Subcutaneous abdominal adipose tissue (tissue), 5 donors: ENCODE measurements around the gene LIPJ.

ENCODE experiments used
- H3K27ac ChIP-seq: one replicate; pipeline ENCODE4 v1.7.0; 2013; ENCODE audit warnings: low read depth, mild to moderate bottlenecking, inconsistent platforms, low read length, moderate library complexity
- H3K27me3 ChIP-seq, 5 donors: one replicate each; pipeline ENCODE4 v1.7.0; 2013; ENCODE audit warnings: low read length in 5 of 5, inconsistent platforms in 1 of 5; ENCODE audit not compliant: control insufficient read depth in 5 of 5, insufficient read depth in 4 of 5
- H3K36me3 ChIP-seq, 5 donors: one replicate each; pipeline ENCODE4 v1.7.0; 2013; ENCODE audit warnings: low read length in 5 of 5; ENCODE audit not compliant: control insufficient read depth in 5 of 5, insufficient read depth in 5 of 5
- H3K4me1 ChIP-seq, 5 donors: one replicate each; pipeline ENCODE4 v1.7.0; 2013; ENCODE audit warnings: low read length in 5 of 5, mild to moderate bottlenecking in 3 of 5, moderate library complexity in 1 of 5; ENCODE audit not compliant: control insufficient read depth in 5 of 5, insufficient read depth in 5 of 5
- H3K4me3 ChIP-seq, 5 donors: one replicate each; pipeline ENCODE4 v1.7.0; 2013; ENCODE audit warnings: low read length in 5 of 5, low read depth in 1 of 5
- H3K9ac ChIP-seq, 5 donors: one replicate each; pipeline ENCODE4 v1.7.0; 2013; ENCODE audit warnings: low read length in 5 of 5, mild to moderate bottlenecking in 4 of 5, moderate library complexity in 3 of 5
- H3K9me3 ChIP-seq, 5 donors: one replicate each; pipeline ENCODE4 v1.7.0; 2013; ENCODE audit warnings: low read length in 5 of 5; ENCODE audit not compliant: control insufficient read depth in 5 of 5
- donor health status: healthy.
- donor health status: healthy.
- donor health status: healthy.
- donor health status: healthy.
- donor health status: healthy.

LIPJ gene

DNA sequence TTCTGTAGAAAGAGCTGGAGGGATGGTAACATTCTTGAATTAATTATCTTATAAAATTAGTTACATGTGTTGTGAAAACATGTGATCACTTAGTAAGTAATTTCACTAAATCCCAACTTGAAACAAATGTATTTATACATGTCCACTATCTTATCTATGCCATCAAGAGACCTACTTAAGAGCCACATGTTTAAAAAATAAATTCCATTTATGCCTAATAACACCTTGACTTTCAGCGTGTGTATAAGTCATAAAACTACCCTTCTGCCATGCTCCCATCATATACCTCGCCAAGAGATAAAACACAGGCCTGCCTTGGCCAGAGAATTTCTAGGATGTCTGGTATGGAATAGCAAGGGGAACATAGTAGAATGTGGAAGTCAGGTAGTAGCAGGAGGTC lies 37.3 kb downstream of the LIPJ start:
- Histone ChIP-seq H3K9me3 (peaks cover 0 to 3% (median 0%) of the 10 kb centered on the region in 5 donors), H3K27ac (no peak overlapping the region), H3K27me3 (no peaks in the 10 kb centered on the region), H3K9ac (no peak overlapping the region), H3K4me1 (peaks cover 0 to 1% (median 0%) of the 10 kb centered on the region in 5 donors), H3K4me3 (no peak overlapping the region), H3K36me3 (no peaks in the 10 kb centered on the region)

DNA sequence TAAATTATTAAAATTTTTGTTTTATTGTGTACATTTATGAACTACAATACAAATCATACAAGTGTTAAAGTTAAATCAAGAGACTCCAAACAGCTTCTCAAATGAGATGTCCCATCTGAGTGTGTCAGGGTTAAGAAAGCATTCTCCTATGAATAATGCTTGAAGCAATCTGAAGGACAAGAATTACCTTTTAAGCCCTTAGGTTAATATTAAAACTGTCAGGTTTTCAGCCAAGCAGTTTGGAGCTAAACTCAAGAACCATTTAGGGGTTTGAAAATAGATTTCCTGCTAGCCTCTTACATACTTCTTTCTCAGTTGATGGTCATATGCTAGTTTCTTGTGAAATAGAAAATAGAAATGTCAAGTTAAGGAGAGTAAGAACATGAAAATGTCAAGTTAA lies 38.3 kb downstream of the LIPJ start:
- Histone ChIP-seq H3K9me3 (peaks cover 0 to 3% (median 0%) of the 10 kb centered on the region in 5 donors), H3K4me3 (no peak overlapping the region), H3K4me1 (no peaks in the 10 kb centered on the region), H3K9ac (no peak overlapping the region), H3K27me3 (no peaks in the 10 kb centered on the region), H3K27ac (no peak overlapping the region), H3K36me3 (no peaks in the 10 kb centered on the region)

DNA sequence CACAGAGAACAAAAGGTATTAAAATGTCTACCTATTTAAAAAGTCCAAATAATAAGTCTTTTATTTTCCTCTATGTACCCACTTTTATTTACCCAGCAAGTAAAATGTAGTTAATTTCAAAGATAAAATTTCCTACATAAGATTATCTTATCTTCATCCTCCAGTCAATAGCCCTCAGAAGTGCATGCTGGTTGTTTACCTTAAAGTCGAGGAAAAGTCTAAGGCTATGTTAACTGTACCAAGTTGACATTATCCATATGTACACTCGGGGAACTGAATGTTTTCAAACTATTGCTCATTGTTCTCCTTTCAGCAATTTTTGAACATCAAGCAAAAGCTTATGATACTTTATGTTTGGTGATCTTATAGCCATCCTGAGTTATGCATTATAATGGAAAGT lies 53.6 kb downstream of the LIPJ start:
- Histone ChIP-seq H3K36me3 (no peaks in the 10 kb centered on the region), H3K4me3 (no peak overlapping the region), H3K27ac (no peak overlapping the region), H3K27me3 (no peaks in the 10 kb centered on the region), H3K9ac (no peak overlapping the region), H3K4me1 (no peaks in the 10 kb centered on the region), H3K9me3 (peaks cover 0 to 10% (median 0%) of the 10 kb centered on the region in 5 donors)

DNA sequence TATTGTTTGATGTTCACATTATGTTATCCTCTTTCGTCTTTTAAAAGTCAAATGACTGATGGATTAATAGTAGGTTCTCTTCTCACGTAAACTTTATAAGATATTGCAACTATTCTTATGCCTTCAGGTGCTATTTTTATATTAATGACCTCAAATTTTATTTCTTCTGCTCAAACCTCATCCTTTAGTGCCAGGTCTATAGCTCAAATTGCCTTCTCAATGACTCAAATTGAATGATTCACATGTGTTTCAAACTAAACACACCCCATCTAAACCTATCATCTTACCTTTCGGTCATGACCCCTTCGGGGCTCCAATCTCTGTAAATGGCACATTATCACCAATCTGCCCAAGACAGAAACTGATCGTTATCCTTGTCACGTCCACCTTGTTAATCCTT lies 55.6 kb downstream of the LIPJ start:
- H3K27me3 ChIP-seq: no peaks in the 10 kb centered on the region
- H3K27ac ChIP-seq: no peak overlapping the region
- no peak overlapping the region for H3K9ac ChIP-seq
- H3K9me3 ChIP-seq: peaks cover 0 to 10% (median 0%) of the 10 kb centered on the region in 5 donors
- H3K36me3 ChIP-seq: no peaks in the 10 kb centered on the region
- no peaks in the 10 kb centered on the region for H3K4me1 ChIP-seq
- no peak overlapping the region for H3K4me3 ChIP-seq

DNA sequence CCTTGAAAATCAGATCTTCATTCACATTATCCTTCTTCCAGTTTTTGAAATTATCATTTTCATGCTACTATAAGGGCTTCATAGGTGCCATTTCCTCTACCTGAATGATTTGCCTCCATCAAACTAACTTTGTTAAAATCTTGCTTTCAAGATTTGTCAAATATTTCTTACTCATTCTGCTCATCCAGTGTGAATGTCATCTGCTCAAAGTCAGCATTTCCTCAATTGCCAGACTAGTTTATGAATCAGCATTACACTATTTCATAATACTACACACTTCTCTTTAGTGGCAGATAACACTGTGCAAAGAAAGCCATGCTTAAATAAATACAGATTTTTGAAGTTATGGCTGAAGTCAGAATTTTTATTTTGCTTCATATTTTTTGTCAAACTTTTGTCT lies 56.4 kb downstream of the LIPJ start:
- H3K9ac ChIP-seq: no peak overlapping the region
- no peak overlapping the region for H3K27ac ChIP-seq
- H3K27me3 ChIP-seq: no peaks in the 10 kb centered on the region
- H3K36me3 ChIP-seq: no peaks in the 10 kb centered on the region
- H3K4me1 ChIP-seq: no peaks in the 10 kb centered on the region
- H3K9me3 ChIP-seq: peaks cover 0 to 8% (median 0%) of the 10 kb centered on the region in 5 donors
- H3K4me3 ChIP-seq: no peak overlapping the region

DNA sequence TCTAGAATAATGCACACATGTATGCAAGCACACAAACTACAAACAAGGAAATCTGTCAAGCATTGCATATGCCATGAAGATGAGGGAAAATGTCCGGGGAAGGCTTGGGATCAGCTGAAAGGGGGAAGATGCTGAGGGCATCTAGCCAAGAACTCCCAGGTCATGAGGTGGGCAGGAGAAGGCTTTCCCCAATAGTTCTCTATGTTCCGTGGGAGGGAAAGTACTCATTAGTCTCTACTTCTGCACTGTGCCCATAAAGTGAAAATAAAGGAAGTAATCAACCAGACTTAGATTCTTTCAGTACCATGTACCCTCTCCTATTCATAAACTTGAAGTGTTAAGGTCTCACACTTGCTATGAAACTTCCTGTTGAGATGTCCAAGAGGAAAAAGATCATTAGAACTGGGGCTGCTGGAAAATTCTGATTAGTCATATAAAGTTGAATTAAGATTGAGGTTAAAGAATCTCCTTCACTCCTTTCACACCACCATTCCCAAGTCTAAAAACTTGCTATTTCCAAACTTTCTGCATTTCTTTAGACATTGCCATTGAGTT lies 60.6 kb downstream of the LIPJ start:
- no peak overlapping the region for H3K4me3 ChIP-seq
- H3K9ac ChIP-seq: no peak overlapping the region

DNA sequence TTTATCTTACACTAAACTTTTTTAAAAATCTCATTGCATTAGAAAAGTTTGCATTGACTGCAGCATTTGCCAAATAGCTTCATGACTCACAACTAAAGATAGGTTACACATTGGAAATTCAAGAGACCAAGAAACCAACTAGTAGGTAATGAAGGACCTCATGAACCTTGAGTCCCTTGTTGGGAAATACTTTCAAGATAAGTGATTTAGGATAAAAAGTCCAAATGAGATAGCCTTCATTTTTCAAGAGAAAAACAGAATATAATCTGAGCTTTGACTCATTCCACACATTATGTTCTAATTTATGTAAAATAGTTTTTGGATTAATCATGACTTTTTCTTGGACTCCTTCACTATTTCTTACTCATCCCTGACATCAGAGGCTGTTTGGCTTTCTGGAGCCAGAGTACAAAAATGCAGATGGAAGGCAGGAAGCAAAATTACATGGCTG lies 64.6 kb downstream of the LIPJ start:
- peaks cover 0 to 2% (median 0%) of the 10 kb centered on the region in 5 donors for H3K27me3 ChIP-seq
- no peaks in the 10 kb centered on the region for H3K4me1 ChIP-seq
- H3K27ac ChIP-seq: no peak overlapping the region
- H3K9me3 ChIP-seq: no peaks in the 10 kb centered on the region
- H3K36me3 ChIP-seq: no peaks in the 10 kb centered on the region
- H3K4me3 ChIP-seq: no peak overlapping the region
- H3K9ac ChIP-seq: no peak overlapping the region

More for the DNA sequence above, 60.6 kb downstream of the LIPJ start:
- no peaks in the 10 kb centered on the region for H3K36me3 ChIP-seq
- no peaks in the 10 kb centered on the region for H3K27me3 ChIP-seq
- H3K27ac ChIP-seq: no peak overlapping the region
- H3K9me3 ChIP-seq: no peaks in the 10 kb centered on the region
- H3K4me1 ChIP-seq: no peaks in the 10 kb centered on the region

DNA sequence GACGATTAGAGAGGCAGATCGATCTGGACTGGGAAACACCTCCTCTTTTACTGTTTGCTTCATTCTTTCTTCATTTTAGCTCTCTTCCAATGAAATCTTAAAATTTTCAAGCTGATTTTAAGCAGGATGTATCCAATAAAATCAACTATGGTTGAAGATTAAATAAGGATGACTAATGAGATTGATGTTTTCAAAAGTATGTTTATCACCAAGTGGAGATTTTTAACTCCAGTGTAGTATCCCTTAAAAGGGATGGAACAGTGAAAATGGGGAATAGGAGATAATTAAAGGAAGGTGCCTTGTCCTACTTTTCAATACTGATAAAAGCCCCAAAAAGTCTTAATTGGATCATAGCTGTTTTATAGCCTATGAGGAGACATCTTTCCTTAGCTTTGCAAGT lies 66.1 kb downstream of the LIPJ start:
- H3K27ac ChIP-seq: no peak overlapping the region
- no peak overlapping the region for H3K4me3 ChIP-seq
- no peaks in the 10 kb centered on the region for H3K9me3 ChIP-seq

More for the DNA sequence above, 66.1 kb downstream of the LIPJ start:
- H3K36me3 ChIP-seq: no peaks in the 10 kb centered on the region
- H3K27me3 ChIP-seq: peaks cover 0 to 2% (median 0%) of the 10 kb centered on the region in 5 donors
- H3K9ac ChIP-seq: no peak overlapping the region
- no peaks in the 10 kb centered on the region for H3K4me1 ChIP-seq
